SK-N-MC (cell line): ENCODE data around the gene PRM1.
A peak's percentile ranks its signal among the peaks of the same experiment; 100 is the strongest.

Source experiments
- DNase-seq: peaks from one replicate; pipeline ENCODE4 v3.0.0-alpha.2; 2011; ENCODE audit warnings: low read depth, low spot score
- H3K27ac ChIP-seq: fragments of 200-600 bp; sonication (generic); 2 replicates; pipeline ENCODE4 v1.5.1; 2016; ENCODE audit warnings: mixed run types
- H3K36me3 ChIP-seq: fragments of 200-600 bp; sonication (generic); 2 replicates; pipeline ENCODE4 v1.6.1; 2017; ENCODE audit warnings: antibody characterized with exemption, low read length, mixed read lengths; ENCODE audit not compliant: insufficient read depth
- H3K4me3 ChIP-seq: fragments of 200-600 bp; sonication (generic); 2 replicates; pipeline ENCODE4 v1.5.1; 2016
- H3K9ac ChIP-seq: fragments of 200-600 bp; sonication (generic); 2 replicates; pipeline ENCODE4 v1.8.0; 2017; ENCODE audit warnings: mixed run types, mixed read lengths; ENCODE audit not compliant: insufficient read length
- H3K9me3 ChIP-seq: fragments of 200-600 bp; sonication (generic); 2 replicates; pipeline ENCODE4 v1.6.1; 2017; ENCODE audit warnings: low read depth, mild to moderate bottlenecking, antibody characterized with exemption, low read length, moderate library complexity, mixed read lengths
- EZH2 ChIP-seq: fragments of 200-600 bp; sonication (generic); IDR thresholded peaks from one replicate; pipeline ENCODE4 v1.6.1; 2017; ENCODE audit warnings: antibody characterized with exemption
- FOXP2 ChIP-seq: optimal IDR thresholded peaks from 2 replicates; pipeline ENCODE3; 2011; ENCODE audit warnings: mild to moderate bottlenecking, moderate library complexity; ENCODE audit not compliant: insufficient read depth; ENCODE audit errors: extremely low read length, control extremely low read depth
- POLR2AphosphoS5 ChIP-seq: IDR thresholded peaks from 2 replicates; pipeline ENCODE4 v1.6.1; 2012; ENCODE audit warnings: mild to moderate bottlenecking, low read depth, low read length, borderline replicate concordance

Gene PRM1

DNA sequence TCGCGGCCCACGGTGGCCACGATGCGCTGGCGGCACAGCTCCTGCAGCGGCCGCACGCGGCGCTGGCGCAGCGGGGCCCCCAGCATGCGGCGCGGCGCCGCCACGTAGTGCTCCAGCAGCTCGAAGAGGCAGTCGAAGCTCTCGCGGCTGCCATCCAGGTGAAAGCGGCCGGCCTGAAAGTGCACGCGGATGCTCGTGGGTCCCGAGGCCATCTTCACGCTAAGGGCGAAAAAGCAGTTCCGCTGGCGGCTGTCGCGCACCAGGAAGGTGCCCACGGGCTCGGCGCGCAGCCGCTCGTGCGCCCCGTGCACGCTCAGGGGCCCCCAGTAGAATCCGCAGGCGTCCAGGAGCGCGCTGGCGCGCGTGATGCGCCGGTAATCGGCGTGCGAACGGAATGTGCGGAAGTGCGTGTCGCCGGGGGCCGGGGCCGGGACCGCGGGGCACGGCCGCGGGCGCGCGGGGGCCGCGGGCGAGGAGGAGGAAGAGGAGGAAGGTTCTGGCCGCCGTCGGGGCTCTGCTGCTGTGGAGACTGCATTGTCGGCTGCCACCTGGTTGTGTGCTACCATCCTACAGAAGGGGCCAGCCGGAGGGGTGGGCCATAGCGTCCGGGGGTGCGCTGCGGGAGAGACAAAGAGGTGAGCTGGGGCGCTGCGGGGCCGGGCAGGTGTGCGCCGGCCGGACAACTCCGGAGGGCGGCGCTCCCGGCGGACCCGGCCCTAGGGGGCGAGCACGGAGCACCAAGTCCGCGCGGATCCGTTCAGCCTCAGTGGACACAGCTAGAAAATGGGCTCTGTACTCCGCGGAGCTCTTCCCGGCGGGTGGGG lies 26.0 kb downstream of the PRM1 start:
- H3K9me3 ChIP-seq = no peaks in the 10 kb centered on the region
- TF ChIP-seq EZH2 = peak; percentile 39
- TF ChIP-seq FOXP2 = no peak
- H3K27ac ChIP-seq = no peak overlapping the region
- no peak for DNase-seq
- peak overlapping the region; percentile 80 for H3K4me3 ChIP-seq
- no peak overlapping the region for H3K9ac ChIP-seq
- H3K36me3 ChIP-seq = no peaks in the 10 kb centered on the region

GRCh38 chr16:11253995-11254912 lies 26.9 kb downstream of the PRM1 start:
- DNase-seq = no peak
- H3K9ac ChIP-seq = no peak overlapping the region

GRCh38 chr16:11253009-11253994 lies 27.8 kb downstream of the PRM1 start:
- Histone ChIP-seq H3K36me3 (no peaks in the 10 kb centered on the region), H3K4me3 (no peak overlapping the region), H3K9me3 (no peaks in the 10 kb centered on the region), H3K9ac (no peak overlapping the region), H3K27ac (no peak overlapping the region)
- no peak for DNase-seq
- TF ChIP-seq EZH2 (no peak), FOXP2 (no peak), POLR2AphosphoS5 (no peak)

More at GRCh38 chr16:11253995-11254912, 26.9 kb downstream of the PRM1 start:
- no peaks in the 10 kb centered on the region for H3K36me3 ChIP-seq
- peak overlapping the region; percentile 80 for H3K4me3 ChIP-seq
- no peak overlapping the region for H3K27ac ChIP-seq
- no peak for TF ChIP-seq FOXP2
- TF ChIP-seq POLR2AphosphoS5 = no peak
- TF ChIP-seq EZH2 = no peak
- H3K9me3 ChIP-seq = no peaks in the 10 kb centered on the region

- Histone ChIP-seq H3K27ac (no peak overlapping the region), H3K9me3 (no peaks in the 10 kb centered on the region), H3K36me3 (no peaks in the 10 kb centered on the region), H3K9ac (no peak overlapping the region), H3K4me3 (no peak overlapping the region)
- no peak for DNase-seq
- TF ChIP-seq FOXP2 (no peak), EZH2 (no peak), POLR2AphosphoS5 (no peak)
Measured at GRCh38 chr16:11252482-11252931, 28.6 kb downstream of the PRM1 start.

GRCh38 chr16:11251525-11252481 lies 29.3 kb downstream of the PRM1 start:
- DNase-seq = no peak
- Histone ChIP-seq H3K9ac (no peak overlapping the region), H3K27ac (no peak overlapping the region)

GRCh38 chr16:11250786-11251524 lies 30.2 kb downstream of the PRM1 start:
- TF ChIP-seq EZH2 (no peak), POLR2AphosphoS5 (no peak), FOXP2 (no peak)
- Histone ChIP-seq H3K4me3 (no peak overlapping the region), H3K9me3 (no peaks in the 10 kb centered on the region), H3K36me3 (no peaks in the 10 kb centered on the region), H3K9ac (no peak overlapping the region), H3K27ac (no peak overlapping the region)
- no peak for DNase-seq

More at GRCh38 chr16:11251525-11252481, 29.3 kb downstream of the PRM1 start:
- Histone ChIP-seq H3K36me3 (no peaks in the 10 kb centered on the region), H3K9me3 (no peaks in the 10 kb centered on the region), H3K4me3 (no peak overlapping the region)
- no peak for TF ChIP-seq POLR2AphosphoS5
- no peak for TF ChIP-seq EZH2
- no peak for TF ChIP-seq FOXP2
